C4-2B (cell line): ENCODE data around the gene CCL16.

Experiments
- CTCF ChIP-seq: fragments of 450-650 bp; conservative IDR thresholded peaks from 2 replicates; pipeline ENCODE4 v1.5.1; 2017; ENCODE audit warnings: mild to moderate bottlenecking
- ZFX ChIP-seq: fragments of 450-650 bp; IDR thresholded peaks from 2 replicates; pipeline ENCODE4 v1.6.1; 2017

GRCh38 chr17:35936063-35936462 lies 45.2 kb downstream of the CCL16 start:
- no peak for TF ChIP-seq CTCF
- TF ChIP-seq ZFX, result no peak
